Right ventricle myocardium inferior (tissue), 1 donor: ENCODE data around the gene ZFR. TPM values are rescaled to one million over a fixed set of nuclear protein-coding genes. Genes with fewer than 3 reads are reported as not detected.

Experiments
- ATAC-seq: fragments of 200-7000 bp; cut with Tn5 transposase; one replicate; pipeline ENCODE4 v1.9.1; 2020; ENCODE audit warnings: mild to moderate bottlenecking, moderate library complexity
- DNase-seq: peaks from one replicate; pipeline ENCODE4 v3.0.0; 2021; ENCODE audit errors: missing footprints
- intact Hi-C: fragments of 100-400 bp; cut with DNase I; formaldehyde crosslinking; loops from one replicate; pipeline ENCODE4 v1.11.0; 2022
- long read RNA-seq: library from polyadenylated mRNA; unstranded; transcript quantifications from one replicate; pipeline ENCODE4 v2.0.0, GENCODE V29; 2021
- total RNA-seq: library from RNA; stranded (reverse); fragmentation: NEBNext Ultra II Directional; extraction: Animal tissue kit (Norgen Biotek cat#: 25700); gene quantifications from one replicate; pipeline ENCODE4 v1.2.1, GENCODE V29; 2021
- donor health status: DM: no; HTN: yes; CAD: no; lungs with severe emphysema.

ZFR gene
- 51.8 TPM for total RNA-seq
- long read RNA-seq, full-length matches to known transcripts = 37 of 41 reads
- long read RNA-seq, partial matches to known transcripts = 2 of 41 reads
- long read RNA-seq, other reads (novel, unspliced or antisense) = 2 of 41 reads

- intact Hi-C loops = no loop called here
- ATAC-seq (peak; percentile 98), DNase-seq (peak; percentile 97)
Measured at GRCh38 chr5:32444431-32445286, at the start of gene ZFR. Gene ZFR, minus strand, starts transcription at chr5:32444740. Its CDS starts 82 bp downstream, at chr5:32444658.

GRCh38 chr5:32490972-32491557 is 46.5 kb upstream of the ZFR start:
- ATAC-seq = no peak
- DNase-seq = no peak
- intact Hi-C loops = no loop called here

- intact Hi-C loops = loop anchor here (1.0 kb wide), 2 partner anchors 100 to 123 kb away; no protein-coding TSS in a partner anchor
- peak; percentile 83 for DNase-seq
- peak; percentile 63 for ATAC-seq
Measured at GRCh38 chr5:32489791-32490562, 45.4 kb upstream of the ZFR start.

GRCh38 chr5:32487424-32487823 is 42.9 kb upstream of the ZFR start:
- DNase-seq = no peak
- peak; percentile 69 for ATAC-seq
- intact Hi-C loops = no loop called here

- no peak for DNase-seq
- ATAC-seq = peak; percentile 65
- intact Hi-C loops = no loop called here
Measured at GRCh38 chr5:32487008-32487407, 42.5 kb upstream of the ZFR start.

GRCh38 chr5:32482193-32482592 is 37.7 kb upstream of the ZFR start:
- DNase-seq (no peak), ATAC-seq (no peak)
- intact Hi-C loops = no loop called here

- ATAC-seq = no peak
- DNase-seq = no peak
- intact Hi-C loops = no loop called here
Measured at GRCh38 chr5:32479096-32479495, 34.6 kb upstream of the ZFR start.

GRCh38 chr5:32476891-32477290 is 32.4 kb upstream of the ZFR start:
- ATAC-seq = no peak
- no peak for DNase-seq
- intact Hi-C loops = no loop called here

- no peak for ATAC-seq
- intact Hi-C loops = no loop called here
Measured at GRCh38 chr5:32475334-32476097, 31.0 kb upstream of the ZFR start.

GRCh38 chr5:32474209-32474854 is 29.8 kb upstream of the ZFR start:
- no peak for ATAC-seq
- no peak for DNase-seq
- intact Hi-C loops = loop anchor here (5.0 kb wide), 1 partner anchor 242 kb away; no protein-coding TSS in a partner anchor

More at GRCh38 chr5:32475334-32476097, 31.0 kb upstream of the ZFR start:
- no peak for DNase-seq

GRCh38 chr5:32473072-32473471 is 28.5 kb upstream of the ZFR start:
- ATAC-seq = no peak
- no peak for DNase-seq
- intact Hi-C loops = loop anchor here (5.0 kb wide), 1 partner anchor 241 kb away; no protein-coding TSS in a partner anchor

- DNase-seq = no peak
- no peak for ATAC-seq
- intact Hi-C loops = loop anchor here (5.0 kb wide), 1 partner anchor 239 kb away; no protein-coding TSS in a partner anchor
Measured at GRCh38 chr5:32471784-32472183, 27.2 kb upstream of the ZFR start.

- no peak for ATAC-seq
- intact Hi-C loops = no loop called here
- no peak for DNase-seq
Measured at GRCh38 chr5:32465076-32465475, 20.5 kb upstream of the ZFR start.

GRCh38 chr5:32462618-32463017 is 18.1 kb upstream of the ZFR start:
- DNase-seq (no peak), ATAC-seq (no peak)
- intact Hi-C loops = no loop called here

GRCh38 chr5:32461441-32462120 is 17.0 kb upstream of the ZFR start:
- DNase-seq (no peak), ATAC-seq (no peak)
- intact Hi-C loops = no loop called here

GRCh38 chr5:32460702-32461101 is 16.2 kb upstream of the ZFR start:
- DNase-seq = no peak
- intact Hi-C loops = no loop called here
- no peak for ATAC-seq

- no peak for DNase-seq
- intact Hi-C loops = no loop called here
- no peak for ATAC-seq
Measured at GRCh38 chr5:32458880-32459495, 14.4 kb upstream of the ZFR start.
